Measurements from ENCODE around the gene MFAP3L.

MFAP3L gene

DNA sequence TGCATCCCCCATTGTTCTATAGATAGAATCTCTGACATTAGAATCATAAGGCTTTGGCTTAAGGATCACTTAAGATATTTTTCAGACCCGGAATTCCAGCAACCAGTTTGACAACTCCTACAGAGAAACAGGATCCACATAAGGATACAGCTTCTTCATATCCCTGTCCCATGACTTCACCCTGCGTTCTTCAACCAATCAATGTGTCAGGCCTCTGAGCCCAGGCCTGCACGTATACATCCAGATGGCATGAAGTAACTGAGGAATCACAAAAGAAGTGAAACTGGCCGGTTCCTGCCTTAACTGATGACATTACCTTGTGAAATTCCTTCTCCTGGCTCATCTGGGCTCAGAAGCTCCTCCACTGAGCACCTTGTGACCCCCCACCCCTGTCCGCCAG is 85.1 kb downstream of the MFAP3L start:
- DNase-seq (ENCODE audit: low spot score): no peak

DNA sequence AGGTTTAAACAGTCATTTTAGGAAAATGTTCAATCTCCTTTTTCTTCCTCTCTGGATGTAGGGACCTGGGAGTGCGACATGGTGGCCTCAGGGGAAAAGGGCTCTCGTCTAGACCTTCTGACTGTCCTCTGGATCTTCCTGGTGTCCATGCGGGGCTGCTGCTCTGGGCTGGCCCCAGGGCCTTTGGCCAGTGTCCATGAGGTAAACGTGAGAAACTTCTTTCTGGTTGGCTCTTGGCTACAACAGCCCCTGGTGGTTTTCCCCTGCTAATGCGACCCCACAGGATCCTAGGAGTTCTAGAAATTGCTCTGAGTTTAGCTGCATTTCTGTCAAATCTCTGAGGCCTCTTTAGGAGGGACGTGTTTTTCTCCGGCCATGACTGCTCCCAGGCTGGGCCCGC is 85.7 kb downstream of the MFAP3L start:
- no peak for DNase-seq (ENCODE audit: low spot score)

All from ecto neural progenitor cell (in vitro differentiated cells).